ENCODE results near the gene KLHL29. TPM values are rescaled to one million over a fixed set of nuclear protein-coding genes. Genes with fewer than 3 reads are reported as not detected.

The KLHL29 gene
- polyA plus RNA-seq, 3 donors, result 0.03 TPM; not detected in 2

DNA sequence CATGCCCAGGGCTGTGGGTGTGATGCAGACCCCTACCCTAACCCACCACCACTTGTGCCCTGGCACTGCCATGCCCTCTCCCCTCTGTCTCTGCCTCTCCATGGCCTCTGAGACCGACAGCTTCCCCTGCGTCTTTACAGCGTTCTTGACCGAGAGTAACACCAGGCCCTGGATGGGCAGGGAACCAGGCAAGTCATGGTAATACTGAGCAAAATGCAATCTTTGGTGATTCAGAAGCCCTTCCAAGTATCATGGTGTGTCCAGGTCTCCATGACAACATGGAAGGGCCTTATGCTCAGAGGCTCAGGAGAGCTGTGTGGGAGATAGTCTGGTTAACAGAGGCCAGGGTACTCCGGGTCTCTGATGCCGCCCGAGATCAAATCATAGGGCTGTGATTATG is 176.1 kb downstream of the KLHL29 start:
- Histone ChIP-seq H3K4me1 (ENCODE audit: control insufficient read depth in 1 of 2, insufficient read depth in 2 of 2, low read length in 2 of 2) (no peaks in the 10 kb centered on the region), H3K27ac (ENCODE audit: low read depth in 1 of 2, low read length in 2 of 2) (no peak overlapping the region), H2AFZ (ENCODE audit: insufficient read depth, low read depth, low read length, poor library complexity, severe bottlenecking) (no peak overlapping the region), H3K36me3 (replicated peaks in 1 of 2; ENCODE audit: control insufficient read depth in 1 of 2, insufficient read depth in 2 of 2, low read length in 2 of 2) (no peaks in the 10 kb centered on the region), H3K79me2 (ENCODE audit: insufficient read depth, low read length) (no peaks in the 10 kb centered on the region), H3K4me3 (replicated peaks in 1 of 3; ENCODE audit: low read depth in 2 of 3, low read length in 3 of 3) (no peak overlapping the region), H4K20me1 (ENCODE audit: insufficient read depth, low read length) (no peaks in the 10 kb centered on the region), H3K9ac (ENCODE audit: insufficient read depth, low read length, poor library complexity, severe bottlenecking) (no peak overlapping the region), H3K9me3 (replicated peaks in 1 of 2; ENCODE audit: control insufficient read depth in 1 of 2, insufficient read depth in 1 of 2, low read length in 2 of 2) (no peaks in the 10 kb centered on the region), H3K4me2 (replicated peaks; ENCODE audit: extremely low read depth, low read length, poor library complexity, severe bottlenecking) (no peak overlapping the region), H3K27me3 (ENCODE audit: control insufficient read depth in 2 of 2, insufficient read depth in 2 of 2, low read length in 2 of 2) (no peaks in the 10 kb centered on the region)
- H3K27ac Mint-ChIP-seq, result no peak overlapping the region
- intact Hi-C loops (cut with micrococcal nuclease), result no loop called here
- H3K4me1 Mint-ChIP-seq, result no peaks in the 10 kb centered on the region
- DNase-seq, result no peak
- TF ChIP-seq, protein P1, sequence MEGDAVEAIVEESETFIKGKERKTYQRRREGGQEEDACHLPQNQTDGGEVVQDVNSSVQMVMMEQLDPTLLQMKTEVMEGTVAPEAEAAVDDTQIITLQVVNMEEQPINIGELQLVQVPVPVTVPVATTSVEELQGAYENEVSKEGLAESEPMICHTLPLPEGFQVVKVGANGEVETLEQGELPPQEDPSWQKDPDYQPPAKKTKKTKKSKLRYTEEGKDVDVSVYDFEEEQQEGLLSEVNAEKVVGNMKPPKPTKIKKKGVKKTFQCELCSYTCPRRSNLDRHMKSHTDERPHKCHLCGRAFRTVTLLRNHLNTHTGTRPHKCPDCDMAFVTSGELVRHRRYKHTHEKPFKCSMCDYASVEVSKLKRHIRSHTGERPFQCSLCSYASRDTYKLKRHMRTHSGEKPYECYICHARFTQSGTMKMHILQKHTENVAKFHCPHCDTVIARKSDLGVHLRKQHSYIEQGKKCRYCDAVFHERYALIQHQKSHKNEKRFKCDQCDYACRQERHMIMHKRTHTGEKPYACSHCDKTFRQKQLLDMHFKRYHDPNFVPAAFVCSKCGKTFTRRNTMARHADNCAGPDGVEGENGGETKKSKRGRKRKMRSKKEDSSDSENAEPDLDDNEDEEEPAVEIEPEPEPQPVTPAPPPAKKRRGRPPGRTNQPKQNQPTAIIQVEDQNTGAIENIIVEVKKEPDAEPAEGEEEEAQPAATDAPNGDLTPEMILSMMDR (IDR thresholded peaks at IDR 0.05), result no peak
- no peak overlapping the region for H3K4me3 Mint-ChIP-seq
- H3K27me3 Mint-ChIP-seq (ENCODE audit: low read depth in 3 of 3), result peaks cover 3 to 7% (median 3%) of the 10 kb centered on the region in 3 donors
- H3K9me3 Mint-ChIP-seq, result peaks cover 0 to 2% (median 0%) of the 10 kb centered on the region in 7 donors
- no peaks in the 10 kb centered on the region for H3K36me3 Mint-ChIP-seq
- 97% methylated on average over 6 of the region's 7 CpGs for WGBS (ENCODE audit: insufficient coverage)

DNA sequence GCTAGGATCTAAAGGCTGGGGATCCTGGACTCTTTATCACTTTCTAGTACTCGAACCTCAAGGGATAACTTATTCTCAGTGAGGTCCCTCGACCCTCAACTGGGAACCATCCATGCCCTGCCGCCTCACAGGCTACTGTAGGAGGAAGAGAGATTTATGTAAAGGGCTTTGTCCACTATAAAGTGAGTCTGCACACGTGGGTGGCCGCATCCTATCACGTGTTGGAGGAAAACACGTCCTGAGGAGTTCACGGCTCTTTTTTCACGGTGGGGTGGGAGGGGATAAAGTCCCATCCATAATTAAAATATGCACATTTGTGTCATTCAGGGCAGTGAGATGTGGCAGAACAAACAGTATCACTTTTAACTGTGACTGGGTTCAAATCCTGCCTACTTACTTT is 176.6 kb downstream of the KLHL29 start:
- Mint-ChIP-seq H3K9me3 (peaks cover 0 to 2% (median 0%) of the 10 kb centered on the region in 7 donors), H3K36me3 (no peaks in the 10 kb centered on the region), H3K27me3 (ENCODE audit: low read depth in 3 of 3) (peaks cover 3 to 7% (median 3%) of the 10 kb centered on the region in 3 donors), H3K27ac (no peak overlapping the region), H3K4me1 (no peaks in the 10 kb centered on the region), H3K4me3 (no peak overlapping the region)
- H3K4me2 ChIP-seq (replicated peaks; ENCODE audit: extremely low read depth, low read length, poor library complexity, severe bottlenecking), result no peak overlapping the region
- no peaks in the 10 kb centered on the region for H3K27me3 ChIP-seq (ENCODE audit: control insufficient read depth in 2 of 2, insufficient read depth in 2 of 2, low read length in 2 of 2)
- no peak for DNase-seq
- intact Hi-C loops (cut with micrococcal nuclease), result no loop called here
- no peaks in the 10 kb centered on the region for H3K79me2 ChIP-seq (ENCODE audit: insufficient read depth, low read length)
- no peaks in the 10 kb centered on the region for H3K4me1 ChIP-seq (ENCODE audit: control insufficient read depth in 1 of 2, insufficient read depth in 2 of 2, low read length in 2 of 2)
- H3K36me3 ChIP-seq (replicated peaks in 1 of 2; ENCODE audit: control insufficient read depth in 1 of 2, insufficient read depth in 2 of 2, low read length in 2 of 2), result no peaks in the 10 kb centered on the region
- H2AFZ ChIP-seq (ENCODE audit: insufficient read depth, low read depth, low read length, poor library complexity, severe bottlenecking), result no peak overlapping the region
- H3K9ac ChIP-seq (ENCODE audit: insufficient read depth, low read length, poor library complexity, severe bottlenecking), result no peak overlapping the region
- TF ChIP-seq, protein P1 (IDR thresholded peaks at IDR 0.05), result no peak
- H3K27ac ChIP-seq (ENCODE audit: low read depth in 1 of 2, low read length in 2 of 2), result no peak overlapping the region
- no peak overlapping the region for H3K4me3 ChIP-seq (replicated peaks in 1 of 3; ENCODE audit: low read depth in 2 of 3, low read length in 3 of 3)
- no peaks in the 10 kb centered on the region for H4K20me1 ChIP-seq (ENCODE audit: insufficient read depth, low read length)
- H3K9me3 ChIP-seq (replicated peaks in 1 of 2; ENCODE audit: control insufficient read depth in 1 of 2, insufficient read depth in 1 of 2, low read length in 2 of 2), result no peaks in the 10 kb centered on the region
- WGBS (ENCODE audit: insufficient coverage), result no CpG with 5 or more reads among the region's 9 CpGs
